MM.1S (cell line): ENCODE measurements around the gene GDF7.

Experiments used
- DNase-seq: peaks from one replicate; pipeline ENCODE4 v3.0.0-alpha.2; 2015
- H2AFZ ChIP-seq: fragments of 300-600 bp; sonication (generic); 2 replicates; pipeline ENCODE4 v1.6.0; 2016; ENCODE audit warnings: antibody characterized with exemption, low read length
- H3F3A ChIP-seq: fragments of 300-600 bp; sonication (generic); 2 replicates; pipeline ENCODE4 v1.6.1; 2016; ENCODE audit warnings: mild to moderate bottlenecking, antibody characterized with exemption, low read length, moderate library complexity, mixed read lengths; ENCODE audit not compliant: insufficient read depth
- H3K27ac ChIP-seq: fragments of 300-600 bp; sonication (generic); 2 replicates; pipeline ENCODE4 v1.5.1; 2016; ENCODE audit warnings: mild to moderate bottlenecking, low read length
- H3K27me3 ChIP-seq: fragments of 300-600 bp; sonication (generic); replicated peaks from 2 replicates; pipeline ENCODE4 v1.6.0; 2016; ENCODE audit warnings: low read length; ENCODE audit not compliant: insufficient read depth
- H3K36me3 ChIP-seq: fragments of 300-600 bp; sonication (generic); replicated peaks from 2 replicates; pipeline ENCODE4 v1.6.1; 2016; ENCODE audit warnings: mild to moderate bottlenecking, low read length, mixed read lengths; ENCODE audit not compliant: insufficient read depth
- H3K4me1 ChIP-seq: fragments of 300-600 bp; sonication (generic); 2 replicates; pipeline ENCODE4 v1.6.1; 2016; ENCODE audit warnings: low read length, mixed read lengths
- H3K4me2 ChIP-seq: fragments of 300-600 bp; sonication (generic); 2 replicates; pipeline ENCODE4 v1.6.0; 2016; ENCODE audit warnings: low read depth, low read length
- H3K4me3 ChIP-seq: fragments of 300-600 bp; sonication (generic); 2 replicates; pipeline ENCODE4 v1.5.1; 2016; ENCODE audit warnings: low read length, mixed read lengths
- H3K79me2 ChIP-seq: fragments of 300-600 bp; sonication (generic); 2 replicates; pipeline ENCODE4 v1.6.1; 2016; ENCODE audit warnings: mixed run types, low read length, mixed read lengths
- H3K9ac ChIP-seq: fragments of 300-600 bp; sonication (generic); 2 replicates; pipeline ENCODE4 v1.6.1; 2016; ENCODE audit warnings: low read length, mixed read lengths
- H3K9me2 ChIP-seq: fragments of 300-600 bp; sonication (generic); replicated peaks from 2 replicates; pipeline ENCODE4 v1.6.1; 2016; ENCODE audit warnings: mild to moderate bottlenecking, low read length, mixed read lengths; ENCODE audit not compliant: insufficient read depth
- H3K9me3 ChIP-seq: fragments of 300-600 bp; sonication (generic); replicated peaks from 2 replicates; pipeline ENCODE4 v1.6.1; 2016; ENCODE audit warnings: mild to moderate bottlenecking, low read length, mixed read lengths; ENCODE audit not compliant: insufficient read depth
- H4K20me1 ChIP-seq: fragments of 300-600 bp; sonication (generic); 2 replicates; pipeline ENCODE4 v1.6.1; 2016; ENCODE audit warnings: mild to moderate bottlenecking, low read length, moderate library complexity, mixed read lengths; ENCODE audit not compliant: insufficient read depth
- EZH2 ChIP-seq: fragments of 300-600 bp; sonication (generic); optimal IDR thresholded peaks from 2 replicates; pipeline ENCODE3; 2017; ENCODE audit warnings: low read depth, mild to moderate bottlenecking, antibody characterized with exemption, low read length, mixed read lengths
- EZH2phosphoT487 ChIP-seq: fragments of 300-600 bp; sonication (generic); IDR thresholded peaks from 2 replicates; pipeline ENCODE4 v1.6.1; 2018; ENCODE audit warnings: antibody characterized with exemption, low read length
- TF ChIP-seq, protein P1 (sequence below): fragments of 300-600 bp; sonication (generic); IDR thresholded peaks from 2 replicates; pipeline ENCODE4 v1.5.1; 2016; ENCODE audit warnings: antibody characterized with exemption, low read length, mixed read lengths

GDF7 gene

DNA sequence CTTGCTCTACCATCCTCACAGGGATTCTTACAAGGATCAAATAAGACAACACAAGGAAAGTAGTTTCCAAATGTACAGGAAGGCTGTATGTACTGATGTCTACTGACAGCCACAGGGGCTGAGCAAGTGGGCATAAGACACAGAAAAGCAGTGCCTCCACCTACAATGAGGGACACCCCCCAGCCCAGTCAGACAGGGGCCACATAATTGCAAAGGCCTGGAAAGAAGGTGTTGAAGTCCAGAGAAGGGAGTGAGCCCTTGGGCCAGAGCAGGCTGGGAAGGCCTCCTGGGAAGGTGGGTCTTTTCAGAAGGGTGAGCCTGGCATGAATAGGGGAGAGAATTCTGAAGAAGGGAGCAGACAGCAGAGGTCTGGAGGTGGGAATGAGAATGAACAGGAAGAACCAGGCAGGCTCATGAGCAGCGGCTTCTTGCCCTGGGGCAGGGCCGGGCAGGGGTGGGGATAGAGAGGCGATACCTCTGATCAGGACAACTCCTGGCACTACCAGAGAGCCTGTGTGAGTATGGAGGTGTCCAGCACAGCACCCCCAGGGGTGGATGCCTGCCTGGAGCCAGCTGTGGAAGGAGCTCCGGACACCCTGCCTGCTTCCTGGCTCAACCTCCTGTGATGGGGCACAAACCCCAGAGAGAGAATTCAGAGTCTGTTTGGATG, 46.1 kb upstream of the GDF7 start:
- Histone ChIP-seq H3K9me2 (no peaks in the 10 kb centered on the region), H3K27ac (no peak overlapping the region), H3K27me3 (no peaks in the 10 kb centered on the region), H3K4me2 (no peak overlapping the region), H3K4me3 (no peak overlapping the region), H3K9me3 (no peaks in the 10 kb centered on the region), H4K20me1 (no peaks in the 10 kb centered on the region), H3K4me1 (no peaks in the 10 kb centered on the region), H3K79me2 (no peaks in the 10 kb centered on the region), H2AFZ (no peak overlapping the region), H3K36me3 (no peaks in the 10 kb centered on the region), H3F3A (no peaks in the 10 kb centered on the region), H3K9ac (no peak overlapping the region)
- no peak for TF ChIP-seq EZH2phosphoT487
- TF ChIP-seq, protein P1, sequence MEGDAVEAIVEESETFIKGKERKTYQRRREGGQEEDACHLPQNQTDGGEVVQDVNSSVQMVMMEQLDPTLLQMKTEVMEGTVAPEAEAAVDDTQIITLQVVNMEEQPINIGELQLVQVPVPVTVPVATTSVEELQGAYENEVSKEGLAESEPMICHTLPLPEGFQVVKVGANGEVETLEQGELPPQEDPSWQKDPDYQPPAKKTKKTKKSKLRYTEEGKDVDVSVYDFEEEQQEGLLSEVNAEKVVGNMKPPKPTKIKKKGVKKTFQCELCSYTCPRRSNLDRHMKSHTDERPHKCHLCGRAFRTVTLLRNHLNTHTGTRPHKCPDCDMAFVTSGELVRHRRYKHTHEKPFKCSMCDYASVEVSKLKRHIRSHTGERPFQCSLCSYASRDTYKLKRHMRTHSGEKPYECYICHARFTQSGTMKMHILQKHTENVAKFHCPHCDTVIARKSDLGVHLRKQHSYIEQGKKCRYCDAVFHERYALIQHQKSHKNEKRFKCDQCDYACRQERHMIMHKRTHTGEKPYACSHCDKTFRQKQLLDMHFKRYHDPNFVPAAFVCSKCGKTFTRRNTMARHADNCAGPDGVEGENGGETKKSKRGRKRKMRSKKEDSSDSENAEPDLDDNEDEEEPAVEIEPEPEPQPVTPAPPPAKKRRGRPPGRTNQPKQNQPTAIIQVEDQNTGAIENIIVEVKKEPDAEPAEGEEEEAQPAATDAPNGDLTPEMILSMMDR, result no peak
- TF ChIP-seq EZH2, result no peak
- no peak for DNase-seq

DNA sequence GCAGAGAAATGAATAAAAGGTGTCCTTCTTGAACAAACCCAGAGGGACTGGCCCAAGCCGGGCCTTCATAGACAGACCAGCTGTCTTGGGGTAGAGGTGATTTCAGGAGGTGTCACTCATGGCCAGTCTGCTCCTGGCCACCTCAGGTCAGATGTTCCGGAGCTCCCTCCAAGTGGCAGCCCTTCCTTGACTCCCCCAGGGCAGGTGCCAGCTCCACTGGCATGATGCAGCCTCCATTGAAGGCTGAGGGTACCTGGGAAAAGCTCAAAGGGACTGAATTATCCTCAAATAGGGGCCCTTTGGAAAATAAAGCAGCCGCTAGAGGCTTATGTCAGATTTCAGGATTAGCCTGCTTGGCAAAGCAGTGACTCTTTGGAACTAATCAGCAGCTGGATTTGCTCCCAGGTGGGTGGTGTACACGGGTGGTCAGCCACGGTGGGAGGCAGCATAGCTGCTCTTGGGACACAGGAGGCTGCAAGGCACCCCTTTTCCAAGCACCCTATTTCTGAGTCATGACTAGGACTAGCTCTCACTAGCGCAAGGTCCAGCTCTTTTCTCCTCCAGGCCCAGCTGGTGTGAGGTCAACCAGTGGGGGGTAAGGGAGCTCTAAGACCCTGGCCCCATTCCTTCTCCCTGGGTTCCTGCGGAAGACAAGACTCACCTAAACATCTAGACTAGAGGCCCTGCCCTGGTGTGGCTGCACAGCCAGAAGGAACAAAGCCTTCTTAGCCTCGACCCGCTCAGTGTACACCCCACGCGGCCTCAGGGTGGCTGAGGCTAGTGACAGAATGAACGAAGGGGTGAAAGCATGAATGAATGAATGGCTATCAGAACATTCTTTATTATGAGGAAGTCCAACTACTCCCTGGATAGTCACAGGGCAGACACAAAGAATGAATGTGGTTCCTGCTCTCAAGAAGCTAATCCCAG, 45.3 kb upstream of the GDF7 start:
- Histone ChIP-seq H3F3A (no peaks in the 10 kb centered on the region), H3K4me3 (no peak overlapping the region), H3K9me3 (no peaks in the 10 kb centered on the region), H4K20me1 (no peaks in the 10 kb centered on the region), H2AFZ (no peak overlapping the region), H3K4me2 (no peak overlapping the region), H3K79me2 (no peaks in the 10 kb centered on the region), H3K27me3 (no peaks in the 10 kb centered on the region), H3K4me1 (no peaks in the 10 kb centered on the region), H3K36me3 (no peaks in the 10 kb centered on the region), H3K27ac (no peak overlapping the region), H3K9ac (no peak overlapping the region), H3K9me2 (no peaks in the 10 kb centered on the region)
- TF ChIP-seq EZH2phosphoT487 (no peak), EZH2 (no peak)
- TF ChIP-seq, protein P1, result no peak
- DNase-seq, result no peak

- Histone ChIP-seq H3K9me2 (no peaks in the 10 kb centered on the region), H3K4me1 (no peaks in the 10 kb centered on the region), H2AFZ (no peak overlapping the region), H3K36me3 (no peaks in the 10 kb centered on the region), H4K20me1 (no peaks in the 10 kb centered on the region), H3K9me3 (no peaks in the 10 kb centered on the region), H3F3A (no peaks in the 10 kb centered on the region), H3K27me3 (no peaks in the 10 kb centered on the region), H3K79me2 (no peaks in the 10 kb centered on the region), H3K4me3 (no peak overlapping the region), H3K27ac (no peak overlapping the region), H3K9ac (no peak overlapping the region), H3K4me2 (no peak overlapping the region)
- no peak for TF ChIP-seq EZH2
- no peak for TF ChIP-seq EZH2phosphoT487
- TF ChIP-seq, protein P1, result no peak
- no peak for DNase-seq
Observed at GRCh38 chr2:20622296-20622686, 44.7 kb upstream of the GDF7 start.
